ENCODE data around the gene TGFBI.

DNA sequence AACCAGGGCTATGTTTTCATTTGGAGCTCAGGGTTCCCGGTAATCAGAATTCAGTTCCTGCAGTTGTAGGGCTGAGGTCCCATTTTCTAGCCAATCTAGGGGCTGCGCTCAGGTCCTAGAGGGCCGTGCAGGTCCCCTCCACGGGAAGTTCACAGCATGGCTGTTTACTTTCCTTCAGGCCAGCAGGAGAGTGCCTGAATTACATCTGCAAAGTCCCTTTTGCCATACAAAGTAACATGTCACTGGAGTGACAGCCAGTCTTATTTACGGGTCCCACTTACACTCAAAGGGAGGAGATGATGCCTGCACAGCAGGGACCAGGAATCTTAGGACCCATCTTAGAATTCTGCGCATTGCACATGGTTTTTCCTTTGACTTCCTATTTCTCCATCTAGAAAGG is 29.9 kb upstream of the TGFBI start:
- TF ChIP-seq FOXK2 (conservative IDR thresholded peaks at IDR 0.05 in 1 of 2, IDR thresholded peaks at IDR 0.05 in 1 of 2; ENCODE audit: low read depth in 2 of 2), result no peak
- no peak for TF ChIP-seq PML (IDR thresholded peaks at IDR 0.05; ENCODE audit: low read length)
